Measurements from ENCODE around the gene BAHCC1.

BAHCC1 gene

DNA sequence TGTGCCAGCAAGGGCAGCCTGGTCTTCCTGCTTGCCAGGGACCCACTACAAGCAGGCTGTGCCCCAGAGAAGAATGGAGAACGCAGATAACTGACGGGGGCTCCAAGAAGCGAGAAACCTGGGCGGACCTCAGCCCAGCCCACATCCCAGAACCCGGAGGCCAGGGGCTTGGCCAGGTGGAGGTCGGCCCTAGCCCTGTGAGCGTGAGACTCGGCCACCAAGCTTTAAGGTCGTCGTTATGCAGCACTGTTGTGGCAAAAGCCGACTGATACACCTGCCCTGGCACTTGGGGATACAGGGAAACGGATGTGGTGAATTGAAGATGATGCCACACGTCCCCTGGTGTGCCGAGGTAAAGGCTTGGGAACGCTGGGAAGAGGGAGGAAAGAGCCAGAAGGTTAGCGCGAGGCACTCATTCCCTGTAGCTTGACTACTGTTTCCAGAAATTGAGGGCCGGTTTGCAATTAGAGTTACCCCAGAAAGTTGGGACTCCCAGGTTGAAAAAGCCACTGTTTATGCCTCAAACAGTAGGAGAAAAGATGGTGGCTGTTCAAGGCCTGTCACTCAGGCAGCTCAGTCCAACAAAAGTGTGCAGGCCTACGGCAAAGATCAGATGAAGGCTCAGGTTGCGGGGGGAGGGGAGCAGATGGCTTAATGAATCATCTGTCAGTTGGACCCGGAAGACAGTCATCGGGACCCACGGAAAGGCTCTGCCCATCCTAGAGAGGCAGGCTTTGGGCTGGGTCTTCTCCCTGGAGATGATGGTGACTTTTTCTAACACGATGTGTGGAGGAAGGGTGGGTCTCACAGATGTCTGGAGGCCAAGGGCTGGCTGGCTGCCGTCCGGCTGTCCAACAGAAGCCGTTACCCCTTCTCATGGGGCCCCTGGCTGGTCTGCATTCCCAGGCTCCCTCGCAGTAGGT, 45.6 kb upstream of the BAHCC1 start:
- Histone ChIP-seq H3K27ac (ENCODE audit: extremely low read depth, low read depth, low read length) (no peak overlapping the region), H3K4me3 (ENCODE audit: low read depth, low read length) (no peak overlapping the region), H3K4me1 (ENCODE audit: control insufficient read depth, insufficient read depth, low read length) (peaks cover 2% of the 10 kb centered on the region; the same call in 1 of the 2 replicates), H3K36me3 (ENCODE audit: control insufficient read depth in 2 of 2, insufficient read depth in 1 of 2, low read length in 2 of 2) (no peaks in the 10 kb centered on the region), H3K9me3 (ENCODE audit: control insufficient read depth, insufficient read depth, low read depth, low read length) (no peaks in the 10 kb centered on the region)
- CTCF ChIA-PET = interaction anchor here (1.0 to 1.3 kb wide), 2 partner anchors 58 to 326 kb away, joined by 3 to 4 read pairs; no protein-coding TSS in a partner anchor
- POLR2A ChIA-PET = interaction anchor here (1.9 kb wide), 1 partner anchor 111 kb away, joined by 5 read pairs; the partner anchor contains the start of genes NDUFAF8 and TEPSIN
- TF ChIP-seq, protein P1, sequence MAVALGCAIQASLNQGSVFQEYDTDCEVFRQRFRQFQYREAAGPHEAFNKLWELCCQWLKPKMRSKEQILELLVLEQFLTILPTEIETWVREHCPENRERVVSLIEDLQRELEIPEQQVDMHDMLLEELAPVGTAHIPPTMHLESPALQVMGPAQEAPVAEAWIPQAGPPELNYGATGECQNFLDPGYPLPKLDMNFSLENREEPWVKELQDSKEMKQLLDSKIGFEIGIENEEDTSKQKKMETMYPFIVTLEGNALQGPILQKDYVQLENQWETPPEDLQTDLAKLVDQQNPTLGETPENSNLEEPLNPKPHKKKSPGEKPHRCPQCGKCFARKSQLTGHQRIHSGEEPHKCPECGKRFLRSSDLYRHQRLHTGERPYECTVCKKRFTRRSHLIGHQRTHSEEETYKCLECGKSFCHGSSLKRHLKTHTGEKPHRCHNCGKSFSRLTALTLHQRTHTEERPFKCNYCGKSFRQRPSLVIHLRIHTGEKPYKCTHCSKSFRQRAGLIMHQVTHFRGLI (tag by site-specific recombination; IDR thresholded peaks at IDR 0.05) = 0 out of 2 replicates have a peak, but pooled peaks have one; percentile 30
- no peak for TF ChIP-seq ZNF843 (tag by site-specific recombination; IDR thresholded peaks at IDR 0.05)
- no peak for TF ChIP-seq ZNF747 (tag by site-specific recombination; IDR thresholded peaks at IDR 0.05)
- no peak for TF ChIP-seq ZNF701 (tag by site-specific recombination; IDR thresholded peaks at IDR 0.05)
- TF ChIP-seq, protein P2, sequence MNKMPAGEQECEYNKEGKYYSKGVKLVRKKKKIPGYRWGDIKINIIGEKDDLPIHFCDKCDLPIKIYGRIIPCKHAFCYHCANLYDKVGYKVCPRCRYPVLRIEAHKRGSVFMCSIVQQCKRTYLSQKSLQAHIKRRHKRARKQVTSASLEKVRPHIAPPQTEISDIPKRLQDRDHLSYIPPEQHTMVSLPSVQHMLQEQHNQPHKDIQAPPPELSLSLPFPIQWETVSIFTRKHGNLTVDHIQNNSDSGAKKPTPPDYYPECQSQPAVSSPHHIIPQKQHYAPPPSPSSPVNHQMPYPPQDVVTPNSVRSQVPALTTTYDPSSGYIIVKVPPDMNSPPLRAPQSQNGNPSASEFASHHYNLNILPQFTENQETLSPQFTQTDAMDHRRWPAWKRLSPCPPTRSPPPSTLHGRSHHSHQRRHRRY (tag by site-specific recombination; IDR thresholded peaks at IDR 0.05) = no peak
- TF ChIP-seq ZBTB48 (tag by site-specific recombination; IDR thresholded peaks at IDR 0.05) = no peak
- TF ChIP-seq MEIS1 (CRISPR knock-in tag; IDR thresholded peaks at IDR 0.05; ENCODE audit: borderline replicate concordance) = peak; percentile 98
- TF ChIP-seq ZNF24 (tag by site-specific recombination; IDR thresholded peaks at IDR 0.05) = no peak
- no peak for TF ChIP-seq ZNF292 (tag by site-specific recombination; IDR thresholded peaks at IDR 0.05; ENCODE audit: borderline replicate concordance, low read depth)
- TF ChIP-seq ZNF335 (tag by site-specific recombination; conservative IDR thresholded peaks at IDR 0.05) = peak; percentile 48
- no peak for TF ChIP-seq ZNF549 (tag by site-specific recombination; IDR thresholded peaks at IDR 0.05)
- no peak for TF ChIP-seq ZNF202 (tag by site-specific recombination; IDR thresholded peaks at IDR 0.05; ENCODE audit: borderline replicate concordance)
- no peak for TF ChIP-seq ZIC2 (tag by site-specific recombination; IDR thresholded peaks at IDR 0.05)
- TF ChIP-seq KLF7 (tag by site-specific recombination; IDR thresholded peaks at IDR 0.05; ENCODE audit: borderline replicate concordance) = no peak
- no peak for TF ChIP-seq ZNF621 (tag by site-specific recombination; IDR thresholded peaks at IDR 0.05)
- no peak for TF ChIP-seq ZNF394 (tag by site-specific recombination; IDR thresholded peaks at IDR 0.05; ENCODE audit: borderline replicate concordance)
- TF ChIP-seq, protein P3, sequence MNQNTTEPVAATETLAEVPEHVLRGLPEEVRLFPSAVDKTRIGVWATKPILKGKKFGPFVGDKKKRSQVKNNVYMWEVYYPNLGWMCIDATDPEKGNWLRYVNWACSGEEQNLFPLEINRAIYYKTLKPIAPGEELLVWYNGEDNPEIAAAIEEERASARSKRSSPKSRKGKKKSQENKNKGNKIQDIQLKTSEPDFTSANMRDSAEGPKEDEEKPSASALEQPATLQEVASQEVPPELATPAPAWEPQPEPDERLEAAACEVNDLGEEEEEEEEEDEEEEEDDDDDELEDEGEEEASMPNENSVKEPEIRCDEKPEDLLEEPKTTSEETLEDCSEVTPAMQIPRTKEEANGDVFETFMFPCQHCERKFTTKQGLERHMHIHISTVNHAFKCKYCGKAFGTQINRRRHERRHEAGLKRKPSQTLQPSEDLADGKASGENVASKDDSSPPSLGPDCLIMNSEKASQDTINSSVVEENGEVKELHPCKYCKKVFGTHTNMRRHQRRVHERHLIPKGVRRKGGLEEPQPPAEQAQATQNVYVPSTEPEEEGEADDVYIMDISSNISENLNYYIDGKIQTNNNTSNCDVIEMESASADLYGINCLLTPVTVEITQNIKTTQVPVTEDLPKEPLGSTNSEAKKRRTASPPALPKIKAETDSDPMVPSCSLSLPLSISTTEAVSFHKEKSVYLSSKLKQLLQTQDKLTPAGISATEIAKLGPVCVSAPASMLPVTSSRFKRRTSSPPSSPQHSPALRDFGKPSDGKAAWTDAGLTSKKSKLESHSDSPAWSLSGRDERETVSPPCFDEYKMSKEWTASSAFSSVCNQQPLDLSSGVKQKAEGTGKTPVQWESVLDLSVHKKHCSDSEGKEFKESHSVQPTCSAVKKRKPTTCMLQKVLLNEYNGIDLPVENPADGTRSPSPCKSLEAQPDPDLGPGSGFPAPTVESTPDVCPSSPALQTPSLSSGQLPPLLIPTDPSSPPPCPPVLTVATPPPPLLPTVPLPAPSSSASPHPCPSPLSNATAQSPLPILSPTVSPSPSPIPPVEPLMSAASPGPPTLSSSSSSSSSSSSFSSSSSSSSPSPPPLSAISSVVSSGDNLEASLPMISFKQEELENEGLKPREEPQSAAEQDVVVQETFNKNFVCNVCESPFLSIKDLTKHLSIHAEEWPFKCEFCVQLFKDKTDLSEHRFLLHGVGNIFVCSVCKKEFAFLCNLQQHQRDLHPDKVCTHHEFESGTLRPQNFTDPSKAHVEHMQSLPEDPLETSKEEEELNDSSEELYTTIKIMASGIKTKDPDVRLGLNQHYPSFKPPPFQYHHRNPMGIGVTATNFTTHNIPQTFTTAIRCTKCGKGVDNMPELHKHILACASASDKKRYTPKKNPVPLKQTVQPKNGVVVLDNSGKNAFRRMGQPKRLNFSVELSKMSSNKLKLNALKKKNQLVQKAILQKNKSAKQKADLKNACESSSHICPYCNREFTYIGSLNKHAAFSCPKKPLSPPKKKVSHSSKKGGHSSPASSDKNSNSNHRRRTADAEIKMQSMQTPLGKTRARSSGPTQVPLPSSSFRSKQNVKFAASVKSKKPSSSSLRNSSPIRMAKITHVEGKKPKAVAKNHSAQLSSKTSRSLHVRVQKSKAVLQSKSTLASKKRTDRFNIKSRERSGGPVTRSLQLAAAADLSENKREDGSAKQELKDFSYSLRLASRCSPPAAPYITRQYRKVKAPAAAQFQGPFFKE (tag by site-specific recombination; IDR thresholded peaks at IDR 0.05; ENCODE audit: borderline replicate concordance) = no peak
- TF ChIP-seq SP2 (tag by site-specific recombination; IDR thresholded peaks at IDR 0.05) = peak; percentile 58
- no peak for TF ChIP-seq TRIM28 (IDR thresholded peaks at IDR 0.05; ENCODE audit: borderline replicate concordance, low read length)
- no peak for TF ChIP-seq ZNF585B (tag by site-specific recombination; IDR thresholded peaks at IDR 0.05)
- TF ChIP-seq, protein P4, sequence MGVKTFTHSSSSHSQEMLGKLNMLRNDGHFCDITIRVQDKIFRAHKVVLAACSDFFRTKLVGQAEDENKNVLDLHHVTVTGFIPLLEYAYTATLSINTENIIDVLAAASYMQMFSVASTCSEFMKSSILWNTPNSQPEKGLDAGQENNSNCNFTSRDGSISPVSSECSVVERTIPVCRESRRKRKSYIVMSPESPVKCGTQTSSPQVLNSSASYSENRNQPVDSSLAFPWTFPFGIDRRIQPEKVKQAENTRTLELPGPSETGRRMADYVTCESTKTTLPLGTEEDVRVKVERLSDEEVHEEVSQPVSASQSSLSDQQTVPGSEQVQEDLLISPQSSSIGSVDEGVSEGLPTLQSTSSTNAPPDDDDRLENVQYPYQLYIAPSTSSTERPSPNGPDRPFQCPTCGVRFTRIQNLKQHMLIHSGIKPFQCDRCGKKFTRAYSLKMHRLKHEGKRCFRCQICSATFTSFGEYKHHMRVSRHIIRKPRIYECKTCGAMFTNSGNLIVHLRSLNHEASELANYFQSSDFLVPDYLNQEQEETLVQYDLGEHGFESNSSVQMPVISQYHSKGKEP (tag by site-specific recombination; IDR thresholded peaks at IDR 0.05) = no peak
- TF ChIP-seq ZBTB8A (tag by site-specific recombination; IDR thresholded peaks at IDR 0.05) = 0 out of 2 replicates have a peak, but pooled peaks have one; percentile 23
- TF ChIP-seq, protein P5, sequence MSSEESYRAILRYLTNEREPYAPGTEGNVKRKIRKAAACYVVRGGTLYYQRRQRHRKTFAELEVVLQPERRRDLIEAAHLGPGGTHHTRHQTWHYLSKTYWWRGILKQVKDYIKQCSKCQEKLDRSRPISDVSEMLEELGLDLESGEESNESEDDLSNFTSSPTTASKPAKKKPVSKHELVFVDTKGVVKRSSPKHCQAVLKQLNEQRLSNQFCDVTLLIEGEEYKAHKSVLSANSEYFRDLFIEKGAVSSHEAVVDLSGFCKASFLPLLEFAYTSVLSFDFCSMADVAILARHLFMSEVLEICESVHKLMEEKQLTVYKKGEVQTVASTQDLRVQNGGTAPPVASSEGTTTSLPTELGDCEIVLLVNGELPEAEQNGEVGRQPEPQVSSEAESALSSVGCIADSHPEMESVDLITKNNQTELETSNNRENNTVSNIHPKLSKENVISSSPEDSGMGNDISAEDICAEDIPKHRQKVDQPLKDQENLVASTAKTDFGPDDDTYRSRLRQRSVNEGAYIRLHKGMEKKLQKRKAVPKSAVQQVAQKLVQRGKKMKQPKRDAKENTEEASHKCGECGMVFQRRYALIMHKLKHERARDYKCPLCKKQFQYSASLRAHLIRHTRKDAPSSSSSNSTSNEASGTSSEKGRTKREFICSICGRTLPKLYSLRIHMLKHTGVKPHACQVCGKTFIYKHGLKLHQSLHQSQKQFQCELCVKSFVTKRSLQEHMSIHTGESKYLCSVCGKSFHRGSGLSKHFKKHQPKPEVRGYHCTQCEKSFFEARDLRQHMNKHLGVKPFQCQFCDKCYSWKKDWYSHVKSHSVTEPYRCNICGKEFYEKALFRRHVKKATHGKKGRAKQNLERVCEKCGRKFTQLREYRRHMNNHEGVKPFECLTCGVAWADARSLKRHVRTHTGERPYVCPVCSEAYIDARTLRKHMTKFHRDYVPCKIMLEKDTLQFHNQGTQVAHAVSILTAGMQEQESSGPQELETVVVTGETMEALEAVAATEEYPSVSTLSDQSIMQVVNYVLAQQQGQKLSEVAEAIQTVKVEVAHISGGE (tag by site-specific recombination; conservative IDR thresholded peaks at IDR 0.05; ENCODE audit: low read depth) = 0 out of 2 replicates have a peak, but pooled peaks have one; percentile 26

Measured in HEK293 (cell line).